ENCODE results near the gene PDCD1. TPM values are rescaled to one million over a fixed set of nuclear protein-coding genes. Genes with fewer than 3 reads are reported as not detected.
A peak's percentile ranks its signal among the peaks of the same experiment; 100 is the strongest.

Gene PDCD1
- total RNA-seq, 1 donor from 2014 or later = not detected

DNA sequence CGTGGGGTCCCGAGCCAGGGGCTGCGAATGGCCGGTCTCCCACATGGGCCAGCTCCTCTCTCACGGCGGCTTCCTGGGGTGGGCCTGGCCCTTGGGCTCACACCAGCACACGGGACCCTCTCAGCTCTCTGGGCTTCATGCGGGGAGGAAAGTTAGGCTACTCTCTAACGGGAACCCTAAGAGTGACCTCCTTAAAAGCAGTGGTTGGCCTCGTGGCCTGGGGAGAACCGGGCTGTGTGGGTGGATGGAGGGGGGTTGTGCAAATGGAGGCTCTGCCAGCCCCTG, 36.7 kb upstream of the PDCD1 start:
- DNase-seq = no peak

DNA sequence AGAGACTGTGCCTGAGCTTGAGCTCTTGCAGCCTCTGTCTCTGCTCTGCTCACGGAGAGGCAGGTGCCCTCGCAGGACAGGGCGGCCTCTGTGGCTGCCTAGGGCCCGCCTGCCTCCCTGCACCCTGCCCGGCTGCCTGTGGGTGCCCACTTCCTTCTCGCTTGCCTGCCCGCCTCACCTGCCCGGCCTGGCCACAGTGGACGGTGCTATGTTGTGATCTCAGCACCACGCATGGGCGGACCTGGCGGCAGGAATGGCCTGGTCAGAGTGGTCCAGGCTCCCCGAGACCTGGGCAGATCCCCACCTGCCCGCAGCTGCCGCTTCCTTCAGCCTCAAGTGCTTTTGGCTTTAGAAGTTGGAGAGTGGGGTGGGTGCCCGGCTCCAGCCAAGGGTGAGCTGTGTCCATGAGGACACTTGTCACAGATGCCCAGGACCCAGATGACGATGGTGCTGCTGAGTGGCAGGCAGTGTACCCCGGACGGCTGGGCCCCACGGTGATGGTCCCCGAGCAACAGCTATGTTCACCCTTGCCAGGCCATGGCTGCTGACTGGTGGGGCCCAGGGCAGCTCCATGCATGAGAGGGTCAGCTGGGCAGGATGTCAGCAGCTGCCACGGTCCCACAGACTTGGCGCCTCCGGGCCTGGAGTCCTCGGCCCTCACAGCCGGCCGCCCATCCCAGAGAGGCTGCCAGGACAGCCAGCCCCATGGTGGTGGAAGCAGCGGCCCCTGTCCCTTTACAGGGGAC, 36.2 kb upstream of the PDCD1 start:
- no peak for DNase-seq

DNA sequence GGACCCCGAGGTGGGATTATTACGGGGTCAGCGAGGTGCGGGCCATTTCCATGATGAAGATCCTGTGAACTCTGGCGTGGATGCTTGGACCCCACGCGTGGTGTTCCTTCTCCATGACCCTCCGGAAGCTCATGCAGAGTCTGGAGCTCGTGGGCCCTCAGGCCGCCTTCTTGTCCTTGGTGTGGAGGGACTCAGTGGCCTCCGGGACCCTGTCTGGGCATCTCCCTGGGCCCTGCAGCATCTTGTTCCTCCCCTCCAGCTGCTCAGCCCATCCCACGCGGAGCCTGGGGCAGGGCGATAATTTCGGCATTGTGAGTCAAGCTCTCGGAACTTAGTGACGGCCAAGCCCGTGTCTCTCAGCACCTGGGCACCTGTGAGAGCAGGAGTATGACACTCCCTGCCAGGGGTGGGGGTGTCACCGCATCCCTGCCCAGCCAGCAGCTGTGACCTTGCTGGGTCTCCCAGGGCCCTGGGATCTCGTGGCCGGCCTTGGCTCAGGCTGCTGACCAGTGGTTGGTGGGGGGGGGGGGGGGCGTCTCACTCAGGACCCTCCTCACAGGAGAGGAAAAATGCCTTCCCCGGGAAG, 35.5 kb upstream of the PDCD1 start:
- DNase-seq = no peak

DNA sequence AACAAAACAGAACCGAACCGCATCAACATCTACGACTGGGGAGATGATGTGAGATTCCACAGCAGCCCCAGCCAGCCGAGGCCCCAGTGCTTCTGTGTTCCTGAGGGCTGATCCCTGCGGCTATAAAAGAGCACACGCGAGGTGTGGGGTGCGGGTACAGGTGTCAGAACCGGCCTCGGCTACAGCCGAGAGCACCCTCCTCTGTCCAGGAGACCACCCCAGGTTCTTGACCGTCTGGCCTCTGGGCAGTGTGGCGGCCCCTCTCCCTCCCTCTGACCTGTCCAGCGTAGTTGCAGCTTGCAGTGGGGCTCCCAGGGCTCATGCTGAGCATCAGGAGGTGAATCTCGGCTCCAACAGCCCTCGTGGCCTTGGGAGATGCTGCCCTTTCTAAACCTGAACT, 34.6 kb upstream of the PDCD1 start:
- no peak for DNase-seq

DNA sequence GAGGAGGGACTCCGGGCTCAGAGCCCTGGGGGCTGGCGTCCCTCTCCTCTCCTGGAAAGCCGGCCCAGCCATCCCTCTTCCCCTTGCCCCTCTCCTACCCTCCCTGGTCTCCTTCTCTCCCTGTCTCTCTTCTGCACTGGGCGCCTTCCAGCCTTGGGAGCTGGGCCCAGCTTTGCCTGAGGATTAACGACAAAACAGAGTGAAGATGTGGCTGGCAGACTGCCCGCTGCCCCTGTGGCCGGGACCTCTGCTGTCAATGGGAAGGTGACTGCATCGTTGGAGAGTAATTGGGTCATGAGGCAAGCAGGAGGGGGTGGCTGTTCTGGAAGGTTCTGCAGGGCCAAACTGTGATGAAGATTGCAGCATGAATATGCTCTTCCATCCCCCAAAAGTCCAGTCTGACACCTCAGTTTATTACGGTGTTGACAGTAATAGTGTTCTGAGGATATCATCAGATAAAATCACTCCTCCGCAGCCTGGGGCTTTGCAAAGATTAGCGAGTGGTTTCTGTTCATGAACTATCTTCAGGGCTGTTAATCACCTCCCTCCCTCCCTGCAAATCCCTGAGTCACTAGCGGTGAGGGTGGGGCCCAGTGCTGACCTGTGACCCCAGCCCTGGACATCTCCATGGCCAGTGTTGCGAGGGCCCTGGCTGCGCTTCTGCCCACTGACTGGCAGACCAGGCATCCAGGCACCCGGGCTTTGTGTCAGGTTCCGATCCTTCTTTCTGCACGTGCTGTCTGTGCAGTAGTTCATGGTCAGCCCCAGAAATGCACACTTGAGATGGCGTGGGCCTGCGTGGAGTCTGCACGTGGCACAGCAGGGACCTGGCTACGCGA, 33.8 kb upstream of the PDCD1 start:
- DNase-seq = no peak

DNA sequence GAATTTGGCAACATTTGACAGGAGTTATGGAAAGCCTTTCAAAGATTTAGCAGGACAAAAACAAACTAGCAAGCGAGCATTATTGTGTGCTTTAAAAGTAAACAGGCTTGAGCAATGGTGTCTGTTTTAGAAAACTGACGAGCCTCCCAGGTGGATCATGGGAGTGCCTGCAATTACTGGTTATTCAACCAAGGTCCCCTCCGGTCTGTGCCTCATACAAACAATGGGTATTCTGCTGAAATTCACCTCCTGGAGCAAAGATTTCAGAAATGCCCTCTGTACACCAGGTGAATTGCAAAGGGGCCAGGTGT, 33.2 kb upstream of the PDCD1 start:
- DNase-seq = no peak

DNA sequence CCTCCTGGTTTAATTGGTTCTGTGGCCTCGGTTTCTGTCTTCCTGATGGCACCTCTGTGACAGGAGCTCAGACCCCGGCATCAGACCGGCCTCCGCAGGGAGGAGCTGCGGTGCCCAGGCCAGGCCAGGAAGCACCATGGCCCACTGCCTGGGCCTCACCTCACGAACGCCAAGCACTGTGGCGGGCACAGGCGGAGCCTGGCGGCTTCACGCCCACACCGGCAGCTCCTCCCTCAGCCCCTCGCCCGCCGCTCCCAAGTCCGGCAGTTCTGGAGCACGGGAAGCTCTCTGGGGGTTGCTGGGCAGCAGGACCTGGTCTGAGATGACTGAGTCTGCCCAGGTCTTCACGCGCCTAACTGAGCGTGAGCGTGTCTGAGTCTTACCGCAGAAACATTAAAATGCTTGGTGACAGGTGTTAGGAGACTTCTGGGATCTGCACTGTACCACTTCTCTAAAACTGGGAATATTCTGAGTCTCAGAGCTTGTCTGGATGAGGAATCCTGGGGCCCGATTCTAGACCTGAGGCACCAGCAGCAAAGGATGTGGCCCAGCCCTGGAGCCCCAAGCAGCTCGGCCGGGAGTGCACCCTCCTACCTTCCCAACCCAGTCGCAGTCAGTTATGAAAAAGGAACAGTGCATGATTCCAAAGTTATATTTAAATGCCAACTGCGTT, 32.8 kb upstream of the PDCD1 start:
- no peak for DNase-seq

DNA sequence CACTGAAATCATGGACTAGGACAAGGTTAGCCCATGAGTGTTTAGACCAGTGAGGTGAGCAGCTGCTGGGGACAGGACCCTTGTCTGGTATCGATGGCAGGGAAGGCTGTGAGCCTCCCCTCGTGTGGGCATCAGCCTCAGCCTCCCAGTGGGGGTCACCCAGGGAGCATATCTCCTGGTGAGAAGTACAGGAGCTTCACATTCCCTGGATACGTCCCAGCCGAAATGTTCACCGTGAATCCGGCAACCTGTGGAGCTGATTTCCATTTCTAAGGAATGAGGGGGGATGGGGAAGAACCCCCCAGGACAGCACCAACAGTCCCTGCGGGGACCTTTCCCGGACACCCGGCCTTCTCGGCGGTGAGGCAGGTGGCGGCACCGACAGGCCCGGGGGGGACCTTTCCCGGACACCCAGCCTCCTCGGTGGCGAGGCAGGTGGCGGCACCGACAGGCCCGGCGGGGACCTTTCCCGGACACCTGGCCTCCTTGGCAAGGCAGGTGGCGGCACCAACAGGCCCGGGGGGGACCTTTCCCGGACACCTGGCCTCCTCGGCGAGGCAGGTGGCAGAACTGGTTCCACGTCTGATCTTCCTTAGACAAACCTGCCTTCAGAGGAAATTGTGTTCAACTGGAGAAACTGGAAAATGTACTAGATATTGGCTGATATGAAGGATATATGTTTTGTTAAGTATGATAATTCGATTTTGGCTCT, 32.0 kb upstream of the PDCD1 start:
- no peak for DNase-seq

DNA sequence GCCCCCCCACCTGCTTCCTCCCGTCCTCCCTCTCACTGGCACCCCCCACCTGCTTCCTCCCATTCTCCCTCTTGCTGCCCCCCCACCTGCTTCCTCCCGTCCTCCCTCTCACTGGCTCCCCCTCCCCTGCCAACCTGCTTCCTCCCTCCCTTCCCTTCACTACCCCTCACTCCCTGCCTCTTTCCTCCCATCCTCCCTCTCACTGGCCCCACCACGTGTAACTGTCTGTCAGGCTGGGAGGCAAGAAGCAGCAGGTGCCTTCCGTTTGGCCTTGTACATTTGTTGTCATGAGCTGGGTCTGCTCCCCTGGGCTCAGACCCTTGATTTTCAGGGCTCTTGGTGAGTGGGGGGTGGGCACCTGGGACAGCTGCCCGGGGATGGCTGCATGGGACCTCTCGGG, 29.9 kb upstream of the PDCD1 start:
- DNase-seq = no peak

DNA sequence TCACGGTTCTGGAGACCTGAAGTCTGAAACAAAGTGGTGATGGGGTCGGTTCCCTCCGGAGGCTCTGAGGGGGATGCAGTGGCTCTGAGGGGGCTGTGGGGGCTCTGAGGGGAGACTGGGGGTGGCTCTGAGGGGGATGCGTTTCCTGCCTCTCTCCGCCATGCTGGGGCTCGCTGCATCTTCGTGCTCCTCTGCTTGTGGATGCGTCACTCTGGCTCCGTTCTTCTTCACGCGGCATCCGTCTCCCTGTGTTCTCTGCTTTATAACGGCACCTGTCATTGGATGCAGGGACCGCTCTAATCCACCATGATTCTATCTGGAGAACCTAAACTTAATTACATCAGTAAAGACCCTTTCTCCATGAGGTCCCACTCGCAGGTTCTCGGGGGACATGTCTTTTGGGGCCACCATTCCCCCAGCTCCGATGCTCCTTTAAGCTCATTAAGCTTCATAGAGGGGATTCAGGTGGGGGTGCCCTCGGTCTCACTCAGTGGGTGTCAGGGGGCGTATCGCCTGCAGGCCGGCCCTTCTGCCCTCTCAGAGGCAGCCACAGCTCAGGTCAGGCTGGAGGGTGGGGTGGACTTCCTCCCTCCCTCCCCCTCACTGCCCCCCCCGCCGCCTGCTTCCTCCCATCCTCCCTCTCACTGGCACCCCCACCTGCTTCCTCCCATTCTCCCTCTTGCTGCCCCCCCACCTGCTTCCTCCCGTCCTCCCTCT, 29.3 kb upstream of the PDCD1 start:
- DNase-seq = no peak

DNA sequence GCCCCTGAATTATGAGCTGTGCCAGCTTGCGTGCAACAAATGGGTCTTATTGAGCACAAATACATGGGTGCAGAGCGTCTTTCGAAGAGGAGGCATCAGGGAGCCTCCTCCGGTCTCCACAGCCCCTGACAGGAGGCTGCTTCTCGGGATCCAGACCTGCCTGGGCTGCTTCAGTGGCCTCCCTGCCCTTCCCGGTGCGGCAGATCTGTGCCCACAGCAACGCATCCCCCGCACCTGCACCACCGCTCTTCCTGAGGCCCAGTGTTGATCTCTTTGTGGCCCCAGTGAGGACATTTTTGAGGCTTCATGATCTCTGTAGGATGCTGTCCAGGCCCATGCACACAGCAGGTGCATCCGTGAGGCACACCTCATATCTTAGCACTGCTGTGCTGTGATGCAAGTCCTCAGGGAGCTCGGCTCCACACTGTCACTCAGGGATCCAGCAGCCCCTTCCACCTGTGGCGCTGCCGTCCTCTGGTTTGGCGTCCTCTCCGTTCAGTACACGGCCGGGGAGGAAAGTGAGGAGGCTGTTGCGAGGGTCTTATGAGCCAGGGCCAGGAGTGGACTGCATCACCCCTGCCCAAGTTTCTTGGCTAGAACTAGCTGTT, 28.2 kb upstream of the PDCD1 start:
- no peak for DNase-seq

DNA sequence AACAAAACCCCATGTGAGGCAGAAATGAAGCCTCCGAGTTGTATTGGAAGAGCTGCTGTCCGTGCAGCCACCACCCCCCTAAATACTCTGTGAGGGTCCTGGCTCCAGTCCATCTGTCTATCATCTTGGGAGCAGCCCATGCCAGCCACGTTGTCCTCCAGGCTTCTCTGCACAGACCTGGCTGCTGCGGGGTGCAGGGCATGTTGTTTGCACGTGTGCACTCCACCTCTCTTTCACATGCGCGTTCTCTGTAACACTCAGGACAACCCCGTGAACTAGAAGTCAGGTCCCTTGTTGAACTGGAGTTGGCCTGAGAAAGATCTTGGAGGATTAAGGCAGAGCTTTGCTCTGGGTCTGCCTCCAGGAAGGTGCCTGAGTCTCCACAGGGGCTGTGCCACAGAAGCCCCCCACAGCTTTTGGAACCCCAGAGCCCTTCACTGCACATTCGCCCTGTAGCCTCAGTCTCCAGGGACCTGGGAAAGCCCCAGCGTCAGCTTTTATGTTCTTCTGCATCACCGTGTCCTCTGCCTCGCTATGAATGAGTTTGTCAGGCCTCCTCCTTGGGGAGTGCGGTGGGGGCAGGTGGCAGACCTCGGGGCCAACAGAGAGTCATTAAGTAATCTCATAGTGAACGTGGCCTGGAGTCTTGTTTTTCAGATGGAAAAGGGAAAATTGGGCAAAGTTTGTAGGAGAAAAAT, 27.4 kb upstream of the PDCD1 start:
- no peak for DNase-seq

DNA sequence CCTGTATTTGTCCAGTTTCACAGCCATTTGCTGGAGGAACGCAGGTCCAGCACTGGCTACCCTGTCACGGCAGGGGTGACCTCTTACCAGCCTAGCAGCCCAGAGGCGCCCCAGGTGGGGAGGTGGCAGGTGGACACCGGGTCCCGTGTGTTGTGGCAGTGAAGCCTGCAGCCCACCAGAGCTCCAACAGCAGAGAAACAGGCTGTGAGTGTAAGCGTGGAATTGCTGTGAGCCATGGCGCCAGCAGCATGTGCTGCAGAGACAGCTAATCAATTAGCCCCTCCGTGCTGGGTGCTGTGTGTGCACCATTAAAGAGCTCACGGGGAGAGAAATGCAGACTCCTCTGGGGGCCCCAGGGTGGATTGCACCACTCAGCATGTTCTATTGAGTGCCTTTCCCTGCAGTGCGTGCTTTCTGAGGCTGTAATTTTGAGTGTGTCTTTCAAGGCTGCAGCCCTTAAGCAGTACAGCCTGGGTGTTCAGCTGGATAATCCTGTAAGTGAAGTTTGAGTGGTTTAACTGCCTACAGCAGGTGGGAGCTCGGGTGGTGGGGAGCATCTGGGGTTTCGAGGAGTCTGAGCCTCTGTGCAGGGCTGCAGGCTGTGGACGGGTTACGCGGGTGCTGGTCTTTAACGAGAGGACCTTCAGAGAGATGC, 26.7 kb upstream of the PDCD1 start:
- DNase-seq = no peak

DNA sequence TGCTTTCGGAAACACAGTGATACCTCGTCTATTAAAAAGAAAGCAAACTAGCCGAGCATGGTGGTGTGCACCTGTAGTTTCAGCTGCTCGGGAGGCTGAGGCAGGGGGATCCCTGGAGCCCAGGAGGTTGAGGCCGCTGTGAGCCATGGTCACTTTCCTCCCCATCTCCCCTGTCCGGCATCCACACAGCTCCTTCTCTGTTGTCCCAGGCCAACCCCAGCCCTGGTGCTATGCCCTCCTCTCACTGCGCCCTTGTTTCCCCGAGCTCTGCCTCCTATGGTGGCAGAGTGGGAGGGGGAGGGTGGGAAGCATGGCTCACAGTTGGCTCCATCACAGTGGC, 26.2 kb upstream of the PDCD1 start:
- no peak for DNase-seq

DNA sequence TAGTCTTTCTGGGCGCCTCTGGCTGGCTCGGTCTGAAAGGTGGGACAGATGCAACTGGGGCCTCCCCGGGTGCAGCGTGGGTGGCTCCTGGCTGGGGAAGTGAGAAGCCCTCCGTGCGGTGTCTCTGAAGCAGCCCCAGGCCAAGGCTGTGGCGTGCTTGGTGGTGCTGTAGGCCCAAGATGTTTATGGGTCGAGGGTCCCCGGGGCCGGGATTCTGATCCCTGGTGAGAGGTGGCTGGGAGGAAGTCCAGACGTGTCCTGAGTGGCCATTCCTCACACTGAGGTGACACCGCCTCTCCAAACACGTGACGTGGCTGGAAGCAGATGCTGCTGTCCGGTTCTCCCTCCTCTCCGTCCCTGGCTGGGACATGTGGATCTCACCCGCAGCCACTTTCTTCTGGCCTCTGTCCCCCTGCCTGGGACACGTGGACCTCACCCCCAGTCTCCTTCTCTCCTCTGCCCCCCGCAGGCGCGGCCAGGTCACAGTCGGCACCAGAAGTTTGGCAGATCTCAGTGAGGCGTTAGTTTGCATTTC, 23.5 kb upstream of the PDCD1 start:
- no peak for DNase-seq

DNA sequence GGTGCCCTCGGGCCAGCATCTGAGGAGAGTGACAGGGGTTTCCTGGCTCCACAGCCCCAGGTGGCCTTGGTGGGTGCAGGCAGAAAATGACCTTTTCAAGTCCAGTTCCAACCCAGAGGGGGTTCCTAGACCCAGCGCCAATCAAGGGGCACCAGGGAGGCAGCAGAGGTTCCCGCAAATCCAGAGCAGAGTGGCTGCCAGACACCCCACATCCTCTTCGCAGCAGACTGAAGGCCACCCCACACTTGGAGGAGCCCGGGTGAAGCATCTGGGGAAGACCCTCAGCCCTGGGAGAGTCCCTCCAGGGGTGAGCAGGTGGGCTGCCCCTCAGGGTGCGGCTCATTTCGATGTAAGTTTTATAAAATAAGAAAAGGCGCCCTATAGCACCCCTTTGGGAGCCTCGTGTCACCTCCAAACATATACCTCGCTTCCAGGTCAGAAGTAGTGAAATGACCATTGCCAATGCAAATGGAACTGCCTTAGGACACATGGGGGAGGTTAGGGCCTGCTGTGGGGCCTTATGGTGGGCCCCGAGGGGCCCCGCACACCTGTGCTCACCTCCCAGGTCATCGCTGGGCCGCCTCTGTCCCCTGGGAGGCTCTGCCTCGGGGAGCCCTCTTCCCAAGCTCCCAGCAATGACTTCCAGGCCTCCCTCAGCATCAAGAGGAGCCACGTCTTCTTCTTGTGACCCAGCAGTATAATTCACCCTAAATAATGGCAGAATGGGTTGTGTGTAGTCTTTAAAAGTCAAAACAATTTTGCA, 21.8 kb upstream of the PDCD1 start:
- DNase-seq = no peak

DNA sequence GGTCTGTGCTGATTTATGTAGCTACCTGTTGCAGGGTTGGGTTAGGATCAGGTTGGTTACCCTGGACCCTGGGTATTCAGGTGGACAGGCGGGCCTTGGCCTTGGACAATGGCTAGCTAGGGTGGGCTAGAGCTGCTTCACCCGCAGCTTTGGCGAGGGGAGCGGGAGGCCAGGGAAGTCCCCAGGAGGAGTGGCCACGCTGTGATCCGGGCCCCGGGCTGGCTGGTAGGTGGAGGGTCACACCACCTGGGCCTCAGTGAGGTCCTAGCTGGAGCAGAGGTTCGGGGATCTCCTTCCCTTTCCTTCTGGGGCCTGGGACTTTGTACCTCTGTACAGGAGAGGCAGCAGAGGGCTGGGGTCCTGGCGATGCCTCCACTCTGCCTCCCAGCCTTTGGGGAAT, 20.6 kb upstream of the PDCD1 start:
- no peak for DNase-seq

DNA sequence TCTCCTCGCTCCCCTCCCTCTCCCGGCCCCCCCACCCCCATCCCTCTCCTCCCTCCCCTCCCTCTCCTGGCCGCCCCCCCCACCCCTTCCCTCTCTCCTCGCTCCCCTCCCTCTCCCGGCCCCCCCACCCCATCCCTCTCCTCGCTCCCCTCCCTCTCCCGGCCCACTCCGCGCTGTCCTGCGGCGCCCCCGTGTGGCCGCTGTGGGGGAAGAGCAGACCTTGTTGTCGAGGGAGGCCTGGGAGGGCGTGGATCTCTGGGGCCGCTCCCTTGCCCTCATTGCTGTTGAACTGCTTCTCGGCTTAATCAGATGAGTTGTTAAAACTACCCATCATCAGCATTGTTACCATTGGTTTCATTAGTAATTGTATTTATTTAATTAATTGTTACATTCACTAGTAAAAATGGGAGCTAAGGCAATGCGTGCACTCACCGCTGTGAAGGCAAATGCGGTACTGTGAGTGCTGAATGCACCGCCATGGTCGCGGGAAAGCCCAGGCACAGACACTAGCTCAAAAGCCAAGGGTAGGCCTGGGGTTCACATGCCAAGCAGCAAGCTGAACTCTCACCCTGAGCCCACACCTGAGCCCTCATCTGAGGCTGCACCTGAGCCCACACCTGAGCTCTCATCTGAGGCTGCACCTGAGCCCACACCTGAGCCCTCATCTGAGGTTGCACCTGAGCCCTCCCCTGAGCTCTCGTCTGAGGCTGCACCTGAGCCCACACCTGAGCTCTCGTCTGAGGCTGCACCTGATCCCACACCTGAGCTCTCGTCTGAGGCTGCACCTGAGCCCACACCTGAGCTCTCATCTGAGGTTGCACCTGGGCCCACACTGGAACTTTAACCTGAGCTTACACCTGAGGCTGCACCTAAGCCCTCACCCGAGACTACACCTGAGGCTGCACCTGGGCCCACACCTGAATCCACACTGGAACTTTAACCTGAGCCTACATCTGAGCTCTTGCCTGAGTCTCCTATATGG, 19.6 kb upstream of the PDCD1 start:
- DNase-seq = peak; percentile 84

All from dermis blood vessel endothelial cell (primary cell).